B cell (primary cell): ENCODE results near the gene NAPA. TPM values are rescaled to one million over a fixed set of nuclear protein-coding genes. Genes with fewer than 3 reads are reported as not detected.

Experiments used
- ATAC-seq: fragments of 200-7000 bp; cut with Tn5 transposase; one replicate; pipeline ENCODE4 v1.10.0; 2021; ENCODE audit warnings: low read depth, mild to moderate bottlenecking, moderate number of reproducible peaks, moderate library complexity
- CTCF ChIA-PET: fragments of 350-600 bp; sonication (Branson Sonifier 250); formaldehyde crosslinking; loops from one replicate; lab custom pipeline; 2021; ENCODE audit warnings: antibody characterized with exemption, inconsistent platforms; lab: Charles Lee
- POLR2A ChIA-PET: fragments of 350-600 bp; sonication (Branson Sonifier 250); formaldehyde crosslinking; loops from one replicate; lab custom pipeline; 2021; ENCODE audit warnings: antibody characterized with exemption; lab: Charles Lee
- DNase-seq: peaks from one replicate; pipeline ENCODE4 v3.0.0; 2013
- H2AFZ ChIP-seq: 2 replicates; pipeline ENCODE4 v1.6.1; 2012; ENCODE audit warnings: mild to moderate bottlenecking, low read depth, low read length; ENCODE audit not compliant: insufficient read depth, poor library complexity, severe bottlenecking
- H3K27ac ChIP-seq, 2 donors: 1 replicate in 1 of 2; 2 replicates in 1 of 2; pipeline ENCODE4 v1.5.1; 2012 to 2013; ENCODE audit warnings: low read length in 2 of 2, mild to moderate bottlenecking in 2 of 2, moderate library complexity in 1 of 2
- H3K27me3 ChIP-seq, 4 experiments: fragments of 200-600 bp in 1 of 4; sonication (generic) in 1 of 4; replicated peaks in 1 of 4; 1 replicate in 2 of 4; 2 replicates in 2 of 4; pipeline versions ENCODE4 v1.6.1 to v1.7.0; 2013 to 2016; ENCODE audit warnings: low read length in 3 of 4, mild to moderate bottlenecking in 2 of 4, mixed read lengths in 1 of 4, moderate library complexity in 1 of 4; ENCODE audit not compliant: insufficient read depth in 4 of 4, control insufficient read depth in 3 of 4; ENCODE audit errors: control extremely low read depth in 1 of 4
- H3K36me3 ChIP-seq, 2 experiments: replicated peaks in 1 of 2; 1 replicate in 1 of 2; 2 replicates in 1 of 2; pipeline versions ENCODE4 v1.6.1 to v1.7.1; 2013; ENCODE audit warnings: low read length in 1 of 2; ENCODE audit not compliant: insufficient read depth in 2 of 2, control insufficient read depth in 1 of 2; ENCODE audit errors: control extremely low read depth in 1 of 2, extremely low read depth in 1 of 2
- H3K4me1 ChIP-seq, 2 donors: fragments of 200-600 bp in 1 of 2; sonication (generic) in 1 of 2; 1 replicate in 1 of 2; 2 replicates in 1 of 2; pipeline versions ENCODE4 v1.5.1 to v1.6.1; 2013 to 2017; ENCODE audit warnings: low read length in 2 of 2; ENCODE audit not compliant: control insufficient read depth in 2 of 2, insufficient read depth in 2 of 2
- H3K4me2 ChIP-seq: replicated peaks from 2 replicates; pipeline ENCODE3; 2012; ENCODE audit warnings: mild to moderate bottlenecking, low read depth, low read length; ENCODE audit not compliant: poor library complexity, severe bottlenecking
- H3K4me3 ChIP-seq, 5 experiments: fragments of 200-600 bp in 1 of 5; sonication (generic) in 1 of 5; 1 replicate in 3 of 5; 2 replicates in 2 of 5; pipeline versions ENCODE4 v1.5.1 to v1.7.0; 2011 to 2016; ENCODE audit warnings: low read length in 4 of 5, mild to moderate bottlenecking in 4 of 5, low read depth in 2 of 5, control low read depth in 1 of 5, moderate library complexity in 1 of 5; ENCODE audit not compliant: insufficient read depth in 1 of 5; ENCODE audit errors: control extremely low read depth in 1 of 5, extremely low read depth in 1 of 5
- H3K79me2 ChIP-seq: fragments of 200-600 bp; sonication (generic); one replicate; pipeline ENCODE4 v1.6.0; 2016; ENCODE audit warnings: low read length; ENCODE audit not compliant: control insufficient read depth, insufficient read depth
- H3K9ac ChIP-seq: fragments of 200-600 bp; sonication (generic); 2 replicates; pipeline ENCODE4 v1.6.1; 2017; ENCODE audit warnings: mild to moderate bottlenecking, low read length, moderate library complexity
- H3K9me3 ChIP-seq, 3 donors: one replicate each; pipeline versions ENCODE4 v1.6.1 to v1.7.1; 2013; ENCODE audit warnings: low read length in 2 of 3; ENCODE audit not compliant: control insufficient read depth in 2 of 3, insufficient read depth in 1 of 3; ENCODE audit errors: control extremely low read depth in 1 of 3
- H4K20me1 ChIP-seq: 2 replicates; pipeline ENCODE4 v1.6.0; 2012; ENCODE audit warnings: mild to moderate bottlenecking, low read length; ENCODE audit not compliant: insufficient read depth, control insufficient read depth, poor library complexity, severe bottlenecking
- H3K27ac Mint-ChIP-seq: one replicate; pipeline ENCODE4 v1.8.0; 2021; ENCODE audit warnings: mixed read lengths
- H3K27me3 Mint-ChIP-seq: one replicate; pipeline ENCODE4 v1.8.0; 2021; ENCODE audit warnings: mixed read lengths
- H3K4me1 Mint-ChIP-seq: one replicate; pipeline ENCODE4 v1.8.0; 2021; ENCODE audit warnings: mixed read lengths
- H3K4me3 Mint-ChIP-seq: one replicate; pipeline ENCODE4 v1.8.0; 2021; ENCODE audit warnings: mixed read lengths
- H3K9me3 Mint-ChIP-seq: one replicate; pipeline ENCODE4 v1.8.0; 2022; ENCODE audit warnings: mixed read lengths; ENCODE audit not compliant: insufficient read depth
- CTCF ChIP-seq: fragments of 200-600 bp; IDR thresholded peaks from one replicate; pipeline ENCODE4 v1.8.0; 2022; ENCODE audit warnings: antibody characterized with exemption, mild to moderate bottlenecking
- EZH2 ChIP-seq: IDR thresholded peaks from 2 replicates; pipeline ENCODE4 v1.6.1; 2012; ENCODE audit warnings: borderline replicate concordance, low read depth, mild to moderate bottlenecking, moderate library complexity, low read length; ENCODE audit not compliant: insufficient read depth, poor library complexity, severe bottlenecking
- WGBS: methylation state at CpG from one replicate; pipeline ENCODE4 v1.1.5; 2013; ENCODE audit warnings: missing lambda C conversion rate; ENCODE audit not compliant: insufficient coverage; 5-methylcytosine and 5-hydroxymethylcytosine counted together
- intact Hi-C: fragments of 100-400 bp; cut with micrococcal nuclease; formaldehyde crosslinking; loops from one replicate; pipeline ENCODE4 v1.10.0; 2022
- polyA plus RNA-seq: library from polyadenylated mRNA; depleted of rRNA; stranded (reverse); fragments of >200 nt; gene quantifications from 2 replicates; pipeline ENCODE4 v1.2.3, GENCODE V29; 2012
- total RNA-seq, 2 donors: library from RNA; stranded (reverse); fragments of 120-200 nt in 1 of 2; gene quantifications; 1 replicate in 1 of 2; 2 replicates in 1 of 2; pipeline versions ENCODE4 v1.2.3 to v1.2.4, GENCODE V29; 2013 to 2022

Gene NAPA
- total and polyA plus RNA-seq, 2 donors (not counting 1 experiment from before 2014, with no cell fraction given): 66.8 to 86.5 TPM

- Mint-ChIP-seq H3K9me3 (no peaks in the 10 kb centered on the region), H3K27me3 (peaks cover 33% of the 10 kb centered on the region), H3K4me1 (peaks cover 20% of the 10 kb centered on the region), H3K4me3 (no peak overlapping the region), H3K27ac (no peak overlapping the region)
- TF ChIP-seq CTCF (no peak), EZH2 (no peak)
- H3K27ac ChIP-seq: no peak overlapping the region
- ChIA-PET POLR2A (no interaction called here), CTCF (interaction anchor here (1.2 to 1.5 kb wide), 2 partner anchors 7 to 87 kb away, joined by 3 read pairs; no protein-coding TSS in a partner anchor)
- intact Hi-C loops: no loop called here
- no peaks in the 10 kb centered on the region for H3K36me3 ChIP-seq
- H3K79me2 ChIP-seq: no peaks in the 10 kb centered on the region
- H3K9me3 ChIP-seq: peaks cover 0 to 7% (median 0%) of the 10 kb centered on the region in 3 donors
- no peak overlapping the region for H3K9ac ChIP-seq
- ATAC-seq (no peak), DNase-seq (no peak)
- H3K4me3 ChIP-seq: no peak overlapping the region
- peaks cover 2 to 53% (median 24%) of the 10 kb centered on the region in 4 experiments for H3K27me3 ChIP-seq
- WGBS: 48% methylated on average over 7 of the region's 7 CpGs
- no peak overlapping the region for H2AFZ ChIP-seq
- no peak overlapping the region for H3K4me2 ChIP-seq
- peaks cover 29 to 31% of the 10 kb centered on the region in 2 donors for H3K4me1 ChIP-seq
- H4K20me1 ChIP-seq: no peaks in the 10 kb centered on the region
These were observed 8.6 kb upstream of the NAPA start for GRCh38 chr19:47523473-47523872.

- peaks cover 2 to 51% (median 23%) of the 10 kb centered on the region in 4 experiments for H3K27me3 ChIP-seq
- Mint-ChIP-seq H3K27ac (no peak overlapping the region), H3K4me1 (peaks cover 34% of the 10 kb centered on the region), H3K27me3 (peaks cover 26% of the 10 kb centered on the region), H3K4me3 (no peak overlapping the region), H3K9me3 (no peaks in the 10 kb centered on the region)
- H3K4me1 ChIP-seq: peaks cover 42 to 45% of the 10 kb centered on the region in 2 donors
- no peaks in the 10 kb centered on the region for H3K36me3 ChIP-seq
- H3K9ac ChIP-seq: no peak overlapping the region
- peaks cover 0 to 7% (median 0%) of the 10 kb centered on the region in 3 donors for H3K9me3 ChIP-seq
- DNase-seq (no peak), ATAC-seq (no peak)
- TF ChIP-seq EZH2 (no peak), CTCF (no peak)
- ChIA-PET CTCF (interaction anchor here (1.5 to 1.6 kb wide), 2 partner anchors 9 to 85 kb away, joined by 3 to 4 read pairs; no protein-coding TSS in a partner anchor), POLR2A (interaction anchor here (0.6 kb wide), 1 partner anchor 460 kb away, joined by 10 read pairs; no protein-coding TSS in a partner anchor)
- H3K27ac ChIP-seq: no peak overlapping the region
- intact Hi-C loops: no loop called here
- H4K20me1 ChIP-seq: no peaks in the 10 kb centered on the region
- H2AFZ ChIP-seq: no peak overlapping the region
- H3K4me3 ChIP-seq: no peak overlapping the region
- WGBS: 49% methylated on average over 16 of the region's 20 CpGs
- no peak overlapping the region for H3K4me2 ChIP-seq
- H3K79me2 ChIP-seq: no peaks in the 10 kb centered on the region
These were observed 6.8 kb upstream of the NAPA start for GRCh38 chr19:47521473-47522180.
